NCI-H1694 treated with DMSO at 0.1 percent for 48 hours (cell line): ENCODE results near the gene HVCN1.
"Not testable (repeated sequence)": the region's sequence is repeated elsewhere in the genome, so short reads cannot be mapped to it uniquely, and the experiment has no call there.

Source experiments
- DNase-seq: peaks from one replicate; lab custom pipeline; 2025; lab: John Stamatoyannopoulos, UW

HVCN1 gene

GRCh38 chr12:110667671-110668070 lies 21.2 kb downstream of the HVCN1 start:
- DNase-seq = no peak

GRCh38 chr12:110666892-110667291 lies 22.0 kb downstream of the HVCN1 start:
- no peak for DNase-seq

GRCh38 chr12:110661337-110661972 lies 27.5 kb downstream of the HVCN1 start:
- DNase-seq = no peak

DNA sequence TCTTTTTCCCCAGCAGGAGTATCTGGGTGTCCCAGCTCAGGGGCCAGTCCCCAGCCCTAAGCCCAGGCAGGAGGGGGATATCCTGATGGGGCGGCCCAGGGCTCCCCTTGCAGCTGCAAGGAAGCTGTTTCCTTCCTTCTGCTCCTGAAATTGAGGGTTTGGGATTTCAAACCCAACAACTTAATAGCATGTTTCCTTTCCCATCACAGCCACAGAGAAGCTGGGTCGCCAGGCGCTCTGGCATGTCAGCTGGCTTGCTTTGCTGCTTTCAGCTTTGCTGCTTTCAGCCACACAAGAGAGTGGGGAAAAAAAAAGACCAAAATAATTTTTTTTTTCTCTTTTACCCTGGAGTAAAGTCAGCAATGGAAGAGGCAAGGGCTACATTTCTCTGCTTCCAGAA lies 30.0 kb downstream of the HVCN1 start:
- no peak for DNase-seq

DNA sequence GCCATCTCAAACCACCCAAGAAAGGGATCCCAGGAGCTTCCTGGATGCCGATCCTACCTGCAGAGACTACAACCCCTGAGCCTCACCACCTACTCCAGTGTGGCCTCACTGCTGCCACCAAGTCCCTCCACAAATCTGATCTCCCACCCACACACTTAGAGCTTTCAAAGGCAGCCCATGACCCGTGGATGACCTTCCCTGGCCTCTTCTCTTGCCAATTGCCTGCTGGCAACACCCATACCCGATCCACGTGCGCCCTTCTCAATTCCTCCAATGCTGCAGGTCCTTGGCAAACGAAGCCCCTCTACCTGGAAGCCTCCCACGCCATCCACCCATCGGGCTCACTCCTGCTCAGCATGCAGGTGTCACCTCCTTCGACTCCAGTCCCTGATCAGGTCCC lies 30.7 kb downstream of the HVCN1 start:
- no peak for DNase-seq

DNA sequence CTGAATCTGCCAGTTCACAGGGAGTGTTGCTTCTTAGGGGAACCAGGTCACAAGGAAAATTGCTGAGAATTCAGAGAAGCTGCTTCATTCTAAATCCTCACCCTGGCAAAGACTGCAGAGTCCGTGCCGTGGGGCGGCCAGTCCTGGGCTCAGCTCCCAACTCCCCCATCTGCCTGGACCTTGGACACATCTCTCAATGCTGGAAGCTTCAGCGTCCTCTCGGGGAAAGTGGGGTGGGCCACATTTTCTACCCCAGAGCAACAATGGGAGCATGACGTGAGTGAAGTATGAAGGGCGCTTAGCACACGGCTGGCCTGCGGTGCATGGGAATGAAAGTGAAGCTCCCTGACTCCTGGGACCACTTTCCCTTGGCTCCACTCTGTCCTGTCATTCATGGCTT lies 31.2 kb downstream of the HVCN1 start:
- no peak for DNase-seq

- DNase-seq = no peak
Observed at GRCh38 chr12:110656071-110656655, 32.8 kb downstream of the HVCN1 start.

DNA sequence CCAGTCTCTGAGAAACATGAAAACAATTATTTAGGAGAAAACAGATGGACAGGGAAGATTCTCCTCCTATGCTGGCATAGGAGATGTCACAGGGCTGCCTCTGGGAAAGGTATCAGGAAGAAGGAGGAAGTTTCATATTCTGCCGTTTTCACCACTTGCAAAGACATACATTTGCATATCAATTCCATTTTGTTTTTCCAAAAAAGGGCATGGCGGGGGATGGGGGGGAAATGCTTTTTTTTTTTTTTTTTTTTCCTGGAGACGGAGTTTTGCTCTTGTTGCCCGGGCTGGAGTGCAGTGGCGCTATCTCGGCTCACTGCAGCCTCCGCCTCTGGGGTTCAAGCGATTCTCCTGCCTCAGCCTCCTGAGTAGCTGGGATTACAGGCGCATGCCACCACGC lies 34.7 kb downstream of the HVCN1 start:
- not testable (repeated sequence) for DNase-seq

- DNase-seq = no peak
Observed at GRCh38 chr12:110649341-110649847, 39.5 kb downstream of the HVCN1 start.

DNA sequence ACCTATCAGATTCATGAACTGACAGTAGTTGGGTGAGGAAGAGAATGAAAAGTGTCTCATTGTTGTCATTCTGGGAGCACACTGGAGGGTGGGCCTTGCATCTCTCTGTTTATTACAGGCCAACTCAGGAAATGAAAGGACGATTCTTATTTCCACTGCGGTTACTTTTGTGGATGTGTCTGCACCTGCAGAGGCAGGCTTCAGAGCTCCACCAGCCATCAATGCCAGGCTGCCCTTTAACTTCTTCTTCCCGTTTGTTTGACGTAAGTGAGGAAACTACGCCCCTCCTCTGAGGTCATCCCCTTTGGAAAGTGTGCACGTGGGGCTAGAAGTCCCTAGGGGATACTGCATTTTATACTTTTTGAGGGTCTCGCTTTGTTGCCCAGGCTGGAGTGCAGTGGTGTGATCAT lies 41.3 kb downstream of the HVCN1 start:
- no peak for DNase-seq

DNA sequence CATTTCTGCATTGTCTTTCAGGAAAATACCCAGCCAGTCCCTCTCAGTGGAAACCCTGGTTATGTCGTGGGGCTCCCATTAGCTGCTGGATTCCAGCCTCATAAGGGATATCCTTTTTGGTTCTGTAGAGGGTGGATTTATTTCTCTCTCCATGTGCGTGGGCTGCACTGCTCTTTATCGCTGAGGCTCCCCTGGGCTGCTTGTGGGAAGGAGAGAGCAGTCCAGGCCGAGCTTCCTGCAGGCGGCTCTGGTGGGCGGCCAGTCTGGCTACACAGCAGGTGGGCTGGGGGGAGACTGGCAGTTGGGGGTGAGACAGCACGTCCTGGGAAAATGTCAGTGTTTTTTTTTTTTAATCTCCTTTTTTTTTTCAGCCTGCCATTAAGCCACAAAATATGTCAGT lies 47.4 kb downstream of the HVCN1 start:
- no peak for DNase-seq

GRCh38 chr12:110640275-110641025 lies 48.5 kb downstream of the HVCN1 start:
- DNase-seq = no peak

GRCh38 chr12:110639336-110640141 lies 49.4 kb downstream of the HVCN1 start:
- no peak for DNase-seq

DNA sequence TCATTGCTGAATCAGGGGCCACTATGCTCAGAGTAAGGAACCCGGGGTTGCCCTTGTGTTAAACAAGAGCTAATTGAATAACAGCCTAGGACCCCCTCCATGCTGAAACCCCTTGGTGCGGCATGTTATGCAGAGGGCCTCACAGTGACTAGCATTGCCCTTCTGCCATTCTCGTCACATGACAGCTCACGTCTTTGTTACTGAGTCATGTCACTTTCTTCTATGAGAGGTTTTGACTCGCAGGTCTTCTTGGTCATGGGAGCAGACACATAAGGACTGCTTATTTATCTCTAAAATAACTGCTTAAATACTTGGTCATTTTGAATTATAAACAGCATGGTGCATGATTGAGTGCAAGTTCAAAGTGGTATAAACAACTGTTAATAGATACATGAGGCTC lies 50.1 kb downstream of the HVCN1 start:
- no peak for DNase-seq

- no peak for DNase-seq
Observed at GRCh38 chr12:110637869-110638441, 51.0 kb downstream of the HVCN1 start.

GRCh38 chr12:110636516-110636915 lies 52.4 kb downstream of the HVCN1 start:
- no peak for DNase-seq

- DNase-seq = no peak
Observed at GRCh38 chr12:110635055-110635454, 53.9 kb downstream of the HVCN1 start.

DNA sequence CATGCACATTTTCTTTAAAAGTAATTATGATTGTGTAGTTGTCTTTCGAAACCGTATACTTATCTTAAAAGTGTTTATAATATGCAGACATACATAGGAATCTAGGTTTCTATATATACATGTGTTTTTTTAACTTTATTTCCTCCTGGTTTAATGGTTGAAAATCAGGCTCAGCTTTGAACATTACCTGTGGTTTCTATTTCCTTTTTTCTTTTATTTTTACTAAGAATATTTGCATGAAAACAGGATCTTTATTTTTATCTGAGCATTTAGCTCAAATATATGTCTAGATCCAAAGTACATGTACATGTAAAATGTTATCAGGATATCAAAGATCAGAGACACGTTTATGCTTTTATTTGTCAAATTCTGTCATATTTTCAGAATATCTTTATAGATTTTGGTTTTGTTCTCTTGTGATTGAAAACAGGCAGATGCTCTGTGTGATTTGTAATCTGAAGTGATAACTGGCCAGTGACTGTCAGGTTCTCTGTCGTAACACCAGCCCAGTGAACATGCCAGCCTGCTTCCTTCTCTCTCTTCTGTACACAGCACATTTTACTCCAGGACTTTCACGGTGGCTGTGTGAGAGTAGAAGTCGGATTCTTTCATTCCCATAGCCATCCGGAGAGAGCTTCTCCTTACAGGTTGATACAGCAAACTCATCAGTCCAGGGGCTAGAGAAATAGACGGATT lies 61.3 kb downstream of the HVCN1 start:
- no peak for DNase-seq

- no peak for DNase-seq
Observed at GRCh38 chr12:110622582-110622981, 66.3 kb downstream of the HVCN1 start.

GRCh38 chr12:110619534-110619953 lies 69.4 kb downstream of the HVCN1 start:
- DNase-seq = no peak

DNA sequence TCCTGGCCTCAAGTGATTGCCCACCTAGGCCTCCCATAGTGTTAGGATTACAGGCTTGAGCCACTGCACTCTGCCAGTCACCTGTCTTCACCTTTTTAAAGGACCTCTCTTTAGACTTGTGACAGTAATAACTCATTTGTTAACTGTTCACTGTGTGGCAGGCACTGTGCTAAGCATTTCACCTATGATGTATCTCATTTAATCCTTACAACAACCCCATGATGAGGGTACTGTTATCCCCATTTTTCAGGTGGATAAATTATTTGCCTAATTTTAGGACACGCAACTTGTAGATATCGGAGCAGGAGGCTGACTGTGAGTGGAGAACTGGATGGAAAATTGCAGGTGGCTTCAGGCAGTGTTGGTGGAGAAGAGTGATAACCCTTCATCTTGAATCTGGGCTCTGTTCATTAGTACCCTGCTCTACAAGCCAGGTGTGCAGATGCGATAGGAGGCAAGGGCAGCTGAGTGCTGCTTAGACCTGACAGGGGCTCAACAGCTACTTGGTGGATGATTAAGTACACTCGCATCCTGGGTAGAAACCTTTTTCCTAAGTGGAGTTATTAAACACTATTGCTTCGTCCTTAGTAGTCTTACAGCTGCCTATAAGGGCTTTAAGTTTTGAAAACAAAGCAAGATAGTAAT lies 72.3 kb downstream of the HVCN1 start:
- no peak for DNase-seq
